Measurements from ENCODE around the gene RBM23. TPM values are rescaled to one million over a fixed set of nuclear protein-coding genes. Genes with fewer than 3 reads are reported as not detected.

The RBM23 gene
- total and polyA plus RNA-seq, 5 donors from 2014 or later: 43.1 to 108 (median 49.8) TPM

DNA sequence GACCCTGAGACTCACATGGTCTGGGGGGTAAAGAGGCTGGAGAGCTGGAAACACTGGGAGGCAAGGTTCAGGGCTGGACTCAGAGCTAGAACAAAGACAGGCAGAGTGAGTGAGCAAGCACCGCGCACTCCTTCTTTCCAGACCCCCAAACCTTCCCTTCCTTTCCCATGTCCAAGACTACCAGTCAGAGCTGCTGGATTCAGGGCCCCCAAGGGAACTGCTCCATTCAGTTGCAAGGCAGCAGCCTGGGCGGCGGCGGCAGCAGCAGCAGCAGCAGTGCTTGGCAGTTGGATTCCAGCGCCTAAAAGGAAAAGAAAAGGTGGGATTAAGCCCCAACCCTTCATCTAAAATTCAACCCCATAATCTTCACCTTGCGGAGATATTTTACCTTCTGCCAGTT lies 17.1 kb downstream of the RBM23 start:
- Histone ChIP-seq H3K4me3 (ENCODE audit: low read depth, low read length) (no peak overlapping the region), H3K36me3 (ENCODE audit: control insufficient read depth, insufficient read depth, low read length) (peaks cover 56% of the 10 kb centered on the region), H3K9me3 (ENCODE audit: control insufficient read depth in 2 of 2, low read length in 2 of 2) (no peaks in the 10 kb centered on the region), H3K4me1 (ENCODE audit: control insufficient read depth, insufficient read depth, low read length, poor library complexity, severe bottlenecking) (peaks cover 12% of the 10 kb centered on the region), H3K27ac (ENCODE audit: insufficient read depth, low read length, poor library complexity, severe bottlenecking) (no peak overlapping the region), H3K27me3 (ENCODE audit: control insufficient read depth, insufficient read depth, low read length) (no peaks in the 10 kb centered on the region)
- DNase-seq (no peak), ATAC-seq (ENCODE audit: low read depth in 2 of 2) (no peak)
- H3K9me3 Mint-ChIP-seq: no peaks in the 10 kb centered on the region
- H3K4me3 Mint-ChIP-seq: no peak overlapping the region
- peaks cover 8 to 30% (median 10%) of the 10 kb centered on the region in 4 donors for H3K4me1 Mint-ChIP-seq
- H3K36me3 Mint-ChIP-seq: peaks cover 50% of the 10 kb centered on the region
- no peak overlapping the region for H3K27ac Mint-ChIP-seq
- H3K27me3 Mint-ChIP-seq: no peaks in the 10 kb centered on the region

DNA sequence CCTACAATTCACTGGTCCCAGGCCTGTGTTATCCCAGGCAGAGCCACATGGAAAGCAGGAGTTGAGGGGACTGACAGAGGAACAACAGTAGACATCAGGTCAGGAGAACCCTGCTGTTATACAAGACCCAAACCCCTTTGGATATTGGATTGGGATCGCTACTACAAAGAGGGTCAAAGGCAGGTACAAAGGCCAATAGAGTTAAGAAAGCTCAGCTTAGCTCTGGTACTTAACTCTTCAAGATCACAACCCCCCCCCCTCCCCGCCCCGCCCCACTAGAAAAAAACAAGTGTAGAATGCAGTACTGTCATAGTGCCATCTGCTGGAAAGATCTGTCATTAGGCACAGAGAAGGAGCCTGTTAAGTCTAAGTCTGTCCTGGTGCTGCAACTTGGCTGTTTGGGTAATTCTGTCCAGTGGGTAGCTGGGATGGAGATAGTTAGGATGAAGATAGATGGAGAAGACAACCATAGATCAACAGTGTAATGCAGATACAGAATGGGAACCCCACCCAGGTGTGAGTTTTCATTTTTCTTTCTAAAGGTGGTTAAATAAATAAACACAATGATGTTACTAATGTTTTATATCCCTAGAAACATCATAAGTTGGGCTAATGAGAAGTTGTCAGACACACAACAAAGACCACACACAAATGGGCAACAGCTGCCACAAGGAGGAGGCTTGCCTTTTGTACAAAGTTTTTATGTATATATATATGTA lies 18.7 kb downstream of the RBM23 start:
- peak overlapping the region; percentile 5 to 76 (median 56) for H3K27ac Mint-ChIP-seq
- H3K27ac ChIP-seq (ENCODE audit: insufficient read depth, low read length, poor library complexity, severe bottlenecking): peak overlapping the region; percentile 26
- peaks cover 4 to 30% (median 9%) of the 10 kb centered on the region in 4 donors for H3K4me1 Mint-ChIP-seq

DNA sequence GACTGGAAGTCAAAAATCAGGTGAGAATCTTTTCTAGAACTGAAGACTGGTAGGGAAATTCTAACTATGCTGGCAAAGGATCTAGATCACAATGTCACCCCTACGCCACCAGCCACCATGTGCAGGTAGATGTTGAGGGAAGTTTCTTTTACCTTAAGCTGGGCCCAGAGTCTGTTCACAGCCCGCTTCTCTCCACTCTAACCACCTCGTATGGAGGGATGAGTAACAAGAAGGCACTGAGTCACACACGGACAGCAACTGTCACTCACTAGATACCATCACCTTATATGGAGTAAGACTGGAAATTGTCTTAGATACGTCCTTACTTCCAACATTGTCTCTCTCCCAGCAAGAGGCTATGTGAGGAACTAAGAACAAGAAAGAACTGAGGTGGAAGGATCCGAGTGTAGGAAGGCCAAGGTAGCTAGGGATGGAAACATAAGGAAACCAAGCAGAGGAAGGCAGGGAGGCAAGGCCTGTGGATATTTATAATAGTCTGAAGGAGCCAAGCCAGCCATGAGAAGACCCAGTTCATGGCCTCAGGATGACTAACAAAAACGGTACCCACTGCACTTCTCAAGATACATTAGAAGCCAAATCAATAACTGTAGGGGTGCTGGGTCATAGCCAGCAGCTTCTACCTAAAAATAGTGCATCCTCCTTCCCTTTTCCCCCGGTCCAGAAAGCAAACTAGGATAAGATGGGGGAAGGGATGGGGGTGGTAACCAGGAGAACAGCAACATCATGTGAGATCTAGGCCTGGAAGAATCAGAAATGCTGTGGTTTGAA lies 20.5 kb downstream of the RBM23 start:
- H3K9me3 Mint-ChIP-seq: no peaks in the 10 kb centered on the region
- ATAC-seq (ENCODE audit: low read depth in 2 of 2) (no peak), DNase-seq (no peak)
- H3K27me3 ChIP-seq (ENCODE audit: control insufficient read depth, insufficient read depth, low read length): no peaks in the 10 kb centered on the region
- peaks cover 4 to 20% (median 5%) of the 10 kb centered on the region in 4 donors for H3K4me1 Mint-ChIP-seq
- H3K4me1 ChIP-seq (ENCODE audit: control insufficient read depth, insufficient read depth, low read length, poor library complexity, severe bottlenecking): peaks cover 12% of the 10 kb centered on the region
- H3K9me3 ChIP-seq (ENCODE audit: control insufficient read depth in 2 of 2, low read length in 2 of 2): no peaks in the 10 kb centered on the region
- H3K36me3 Mint-ChIP-seq: peaks cover 25% of the 10 kb centered on the region
- H3K36me3 ChIP-seq (ENCODE audit: control insufficient read depth, insufficient read depth, low read length): peaks cover 28% of the 10 kb centered on the region
- no peak overlapping the region for H3K27ac ChIP-seq (ENCODE audit: insufficient read depth, low read length, poor library complexity, severe bottlenecking)
- no peaks in the 10 kb centered on the region for H3K27me3 Mint-ChIP-seq
- peak overlapping the region; percentile 51 to 87 (median 60) for H3K27ac Mint-ChIP-seq
- no peak overlapping the region for H3K4me3 Mint-ChIP-seq
- no peak overlapping the region for H3K4me3 ChIP-seq (ENCODE audit: low read depth, low read length)

More for the DNA sequence above, 18.7 kb downstream of the RBM23 start:
- H3K9me3 ChIP-seq (ENCODE audit: control insufficient read depth in 2 of 2, low read length in 2 of 2): no peaks in the 10 kb centered on the region
- peaks cover 43% of the 10 kb centered on the region for H3K36me3 ChIP-seq (ENCODE audit: control insufficient read depth, insufficient read depth, low read length)
- H3K4me1 ChIP-seq (ENCODE audit: control insufficient read depth, insufficient read depth, low read length, poor library complexity, severe bottlenecking): peaks cover 12% of the 10 kb centered on the region
- no peak overlapping the region for H3K4me3 Mint-ChIP-seq
- no peaks in the 10 kb centered on the region for H3K27me3 ChIP-seq (ENCODE audit: control insufficient read depth, insufficient read depth, low read length)
- H3K27me3 Mint-ChIP-seq: no peaks in the 10 kb centered on the region
- peaks cover 38% of the 10 kb centered on the region for H3K36me3 Mint-ChIP-seq
- DNase-seq (peak; percentile 49 to 89 (median 71)), ATAC-seq (ENCODE audit: low read depth in 2 of 2) (peak; percentile 82)
- H3K4me3 ChIP-seq (ENCODE audit: low read depth, low read length): no peak overlapping the region
- H3K9me3 Mint-ChIP-seq: no peaks in the 10 kb centered on the region

DNA sequence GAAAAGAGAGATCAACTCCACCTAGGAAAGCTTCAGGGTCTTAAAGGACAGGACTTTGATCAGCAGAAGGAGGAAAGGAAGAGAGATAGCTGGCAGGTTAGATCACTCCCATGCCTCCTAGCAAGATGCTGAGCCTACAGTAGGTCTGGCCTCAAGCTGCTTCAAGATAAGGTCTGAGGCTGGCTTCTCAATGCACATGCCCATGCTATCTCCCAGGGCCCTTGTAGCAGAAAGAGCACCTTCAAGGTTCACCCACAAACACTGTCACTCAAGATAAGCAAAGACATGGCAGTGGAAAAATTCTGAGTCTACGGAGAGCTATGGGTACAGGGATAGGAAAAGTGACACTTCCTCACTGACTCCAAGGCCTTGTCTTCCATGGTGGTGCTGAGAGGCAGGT lies 21.6 kb downstream of the RBM23 start:
- peak overlapping the region in 2 of 3 donors; percentile 15 to 60 for H3K27ac Mint-ChIP-seq
- H3K36me3 ChIP-seq (ENCODE audit: control insufficient read depth, insufficient read depth, low read length): peaks cover 20% of the 10 kb centered on the region

DNA sequence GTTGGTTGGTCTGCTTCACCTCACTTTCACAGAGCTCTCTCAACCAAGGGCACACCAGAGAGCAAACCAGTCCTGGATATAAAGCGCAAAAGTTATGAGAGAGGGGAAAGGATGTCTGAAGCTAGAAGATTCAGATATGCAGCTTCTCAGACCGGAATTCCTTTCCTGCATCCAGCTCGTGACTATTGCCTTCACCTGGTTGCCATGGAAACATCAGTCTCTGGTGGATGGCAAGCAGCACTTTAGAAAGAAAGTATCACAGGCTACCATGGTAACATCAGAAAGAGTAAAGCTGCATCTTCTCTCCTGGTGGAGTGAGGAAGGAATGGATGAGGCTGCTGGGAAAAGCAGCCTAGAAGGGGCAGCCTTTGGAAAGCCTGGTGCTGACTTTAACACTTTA lies 22.2 kb downstream of the RBM23 start:
- ATAC-seq (ENCODE audit: low read depth in 2 of 2): no peak
- Histone ChIP-seq H3K4me1 (ENCODE audit: control insufficient read depth, insufficient read depth, low read length, poor library complexity, severe bottlenecking) (peaks cover 12% of the 10 kb centered on the region), H3K27ac (ENCODE audit: insufficient read depth, low read length, poor library complexity, severe bottlenecking) (no peak overlapping the region), H3K4me3 (ENCODE audit: low read depth, low read length) (no peak overlapping the region), H3K27me3 (ENCODE audit: control insufficient read depth, insufficient read depth, low read length) (no peaks in the 10 kb centered on the region), H3K9me3 (ENCODE audit: control insufficient read depth in 2 of 2, low read length in 2 of 2) (no peaks in the 10 kb centered on the region), H3K36me3 (ENCODE audit: control insufficient read depth, insufficient read depth, low read length) (peaks cover 16% of the 10 kb centered on the region)
- H3K36me3 Mint-ChIP-seq: peaks cover 25% of the 10 kb centered on the region
- peaks cover 4 to 23% (median 8%) of the 10 kb centered on the region in 4 donors for H3K4me1 Mint-ChIP-seq
- no peak for DNase-seq
- H3K27ac Mint-ChIP-seq: peak overlapping the region in 2 of 3 donors; percentile 60 to 91
- no peaks in the 10 kb centered on the region for H3K27me3 Mint-ChIP-seq
- H3K4me3 Mint-ChIP-seq: no peak overlapping the region
- H3K9me3 Mint-ChIP-seq: no peaks in the 10 kb centered on the region

More for the DNA sequence above, 21.6 kb downstream of the RBM23 start:
- ATAC-seq (ENCODE audit: low read depth in 2 of 2): no peak
- no peaks in the 10 kb centered on the region for H3K9me3 Mint-ChIP-seq
- no peak for DNase-seq
- Histone ChIP-seq H3K27me3 (ENCODE audit: control insufficient read depth, insufficient read depth, low read length) (no peaks in the 10 kb centered on the region), H3K4me3 (ENCODE audit: low read depth, low read length) (no peak overlapping the region), H3K9me3 (ENCODE audit: control insufficient read depth in 2 of 2, low read length in 2 of 2) (no peaks in the 10 kb centered on the region), H3K4me1 (ENCODE audit: control insufficient read depth, insufficient read depth, low read length, poor library complexity, severe bottlenecking) (peaks cover 12% of the 10 kb centered on the region), H3K27ac (ENCODE audit: insufficient read depth, low read length, poor library complexity, severe bottlenecking) (no peak overlapping the region)
- no peak overlapping the region for H3K4me3 Mint-ChIP-seq
- H3K36me3 Mint-ChIP-seq: peaks cover 28% of the 10 kb centered on the region
- no peaks in the 10 kb centered on the region for H3K27me3 Mint-ChIP-seq
- peaks cover 4 to 20% (median 8%) of the 10 kb centered on the region in 4 donors for H3K4me1 Mint-ChIP-seq

DNA sequence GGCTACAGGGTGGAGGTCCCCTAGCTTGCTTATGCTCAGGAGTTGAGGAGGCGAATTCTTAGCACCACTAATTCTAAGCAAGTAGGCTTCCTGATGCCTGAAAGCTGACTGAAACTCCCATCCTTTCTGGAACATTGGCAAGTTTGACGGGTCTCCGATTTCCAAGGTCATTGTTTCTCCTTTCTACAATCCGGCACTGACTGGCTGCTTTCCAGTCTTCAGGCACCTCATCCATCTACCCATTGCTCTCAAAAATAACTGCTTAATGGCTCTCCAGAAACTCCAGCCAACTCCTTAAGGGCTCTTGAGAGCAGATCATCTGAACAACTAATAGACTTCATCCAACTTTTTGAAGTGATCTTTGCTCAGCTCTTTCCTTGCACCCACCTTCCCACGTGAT lies 22.6 kb downstream of the RBM23 start:
- Histone ChIP-seq H3K27me3 (ENCODE audit: control insufficient read depth, insufficient read depth, low read length) (no peaks in the 10 kb centered on the region), H3K4me3 (ENCODE audit: low read depth, low read length) (no peak overlapping the region), H3K9me3 (ENCODE audit: control insufficient read depth in 2 of 2, low read length in 2 of 2) (no peaks in the 10 kb centered on the region), H3K27ac (ENCODE audit: insufficient read depth, low read length, poor library complexity, severe bottlenecking) (no peak overlapping the region), H3K36me3 (ENCODE audit: control insufficient read depth, insufficient read depth, low read length) (peaks cover 12% of the 10 kb centered on the region), H3K4me1 (ENCODE audit: control insufficient read depth, insufficient read depth, low read length, poor library complexity, severe bottlenecking) (peaks cover 12% of the 10 kb centered on the region)
- Mint-ChIP-seq H3K27me3 (no peaks in the 10 kb centered on the region), H3K27ac (peak overlapping the region in 1 of 3 donors; percentile 91), H3K4me1 (peaks cover 4 to 23% (median 8%) of the 10 kb centered on the region in 4 donors), H3K9me3 (no peaks in the 10 kb centered on the region), H3K36me3 (peaks cover 21% of the 10 kb centered on the region), H3K4me3 (no peak overlapping the region)
- DNase-seq (no peak), ATAC-seq (ENCODE audit: low read depth in 2 of 2) (no peak)

DNA sequence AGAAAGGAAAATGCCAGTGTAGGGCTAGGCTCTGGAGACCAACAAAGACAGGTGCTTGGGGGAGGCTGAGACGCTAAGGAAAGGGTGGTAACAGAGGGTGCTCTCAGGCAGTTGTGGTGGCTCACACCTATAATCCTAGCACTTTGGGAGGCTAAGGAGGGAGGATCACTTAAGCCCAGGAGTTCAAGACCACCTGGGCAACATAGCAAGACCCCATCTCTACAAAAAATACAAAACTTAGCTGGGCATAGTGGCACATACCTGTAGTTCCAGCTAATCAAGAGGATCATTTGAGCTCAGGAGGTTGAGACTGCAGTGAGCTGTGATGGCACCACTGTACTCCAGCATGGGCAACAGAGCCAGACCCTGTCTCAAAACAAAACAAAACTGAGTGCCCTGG lies 23.5 kb downstream of the RBM23 start:
- H3K9me3 ChIP-seq (ENCODE audit: control insufficient read depth in 2 of 2, low read length in 2 of 2): no peaks in the 10 kb centered on the region
- H3K27me3 ChIP-seq (ENCODE audit: control insufficient read depth, insufficient read depth, low read length): no peaks in the 10 kb centered on the region
- no peaks in the 10 kb centered on the region for H3K9me3 Mint-ChIP-seq
- no peak overlapping the region for H3K4me3 Mint-ChIP-seq
- DNase-seq (no peak), ATAC-seq (ENCODE audit: low read depth in 2 of 2) (no peak)
- H3K4me3 ChIP-seq (ENCODE audit: low read depth, low read length): no peak overlapping the region
- H3K4me1 ChIP-seq (ENCODE audit: control insufficient read depth, insufficient read depth, low read length, poor library complexity, severe bottlenecking): peaks cover 7% of the 10 kb centered on the region
- H3K36me3 Mint-ChIP-seq: peaks cover 17% of the 10 kb centered on the region
- peak overlapping the region in 1 of 3 donors; percentile 59 for H3K27ac Mint-ChIP-seq
- H3K27ac ChIP-seq (ENCODE audit: insufficient read depth, low read length, poor library complexity, severe bottlenecking): no peak overlapping the region
- peaks cover 3% of the 10 kb centered on the region for H3K36me3 ChIP-seq (ENCODE audit: control insufficient read depth, insufficient read depth, low read length)
- H3K27me3 Mint-ChIP-seq: no peaks in the 10 kb centered on the region
- peaks cover 5 to 18% (median 8%) of the 10 kb centered on the region in 4 donors for H3K4me1 Mint-ChIP-seq
